ENCODE measurements around the gene ITIH1.

Gene ITIH1, protein sequence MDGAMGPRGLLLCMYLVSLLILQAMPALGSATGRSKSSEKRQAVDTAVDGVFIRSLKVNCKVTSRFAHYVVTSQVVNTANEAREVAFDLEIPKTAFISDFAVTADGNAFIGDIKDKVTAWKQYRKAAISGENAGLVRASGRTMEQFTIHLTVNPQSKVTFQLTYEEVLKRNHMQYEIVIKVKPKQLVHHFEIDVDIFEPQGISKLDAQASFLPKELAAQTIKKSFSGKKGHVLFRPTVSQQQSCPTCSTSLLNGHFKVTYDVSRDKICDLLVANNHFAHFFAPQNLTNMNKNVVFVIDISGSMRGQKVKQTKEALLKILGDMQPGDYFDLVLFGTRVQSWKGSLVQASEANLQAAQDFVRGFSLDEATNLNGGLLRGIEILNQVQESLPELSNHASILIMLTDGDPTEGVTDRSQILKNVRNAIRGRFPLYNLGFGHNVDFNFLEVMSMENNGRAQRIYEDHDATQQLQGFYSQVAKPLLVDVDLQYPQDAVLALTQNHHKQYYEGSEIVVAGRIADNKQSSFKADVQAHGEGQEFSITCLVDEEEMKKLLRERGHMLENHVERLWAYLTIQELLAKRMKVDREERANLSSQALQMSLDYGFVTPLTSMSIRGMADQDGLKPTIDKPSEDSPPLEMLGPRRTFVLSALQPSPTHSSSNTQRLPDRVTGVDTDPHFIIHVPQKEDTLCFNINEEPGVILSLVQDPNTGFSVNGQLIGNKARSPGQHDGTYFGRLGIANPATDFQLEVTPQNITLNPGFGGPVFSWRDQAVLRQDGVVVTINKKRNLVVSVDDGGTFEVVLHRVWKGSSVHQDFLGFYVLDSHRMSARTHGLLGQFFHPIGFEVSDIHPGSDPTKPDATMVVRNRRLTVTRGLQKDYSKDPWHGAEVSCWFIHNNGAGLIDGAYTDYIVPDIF

DNA sequence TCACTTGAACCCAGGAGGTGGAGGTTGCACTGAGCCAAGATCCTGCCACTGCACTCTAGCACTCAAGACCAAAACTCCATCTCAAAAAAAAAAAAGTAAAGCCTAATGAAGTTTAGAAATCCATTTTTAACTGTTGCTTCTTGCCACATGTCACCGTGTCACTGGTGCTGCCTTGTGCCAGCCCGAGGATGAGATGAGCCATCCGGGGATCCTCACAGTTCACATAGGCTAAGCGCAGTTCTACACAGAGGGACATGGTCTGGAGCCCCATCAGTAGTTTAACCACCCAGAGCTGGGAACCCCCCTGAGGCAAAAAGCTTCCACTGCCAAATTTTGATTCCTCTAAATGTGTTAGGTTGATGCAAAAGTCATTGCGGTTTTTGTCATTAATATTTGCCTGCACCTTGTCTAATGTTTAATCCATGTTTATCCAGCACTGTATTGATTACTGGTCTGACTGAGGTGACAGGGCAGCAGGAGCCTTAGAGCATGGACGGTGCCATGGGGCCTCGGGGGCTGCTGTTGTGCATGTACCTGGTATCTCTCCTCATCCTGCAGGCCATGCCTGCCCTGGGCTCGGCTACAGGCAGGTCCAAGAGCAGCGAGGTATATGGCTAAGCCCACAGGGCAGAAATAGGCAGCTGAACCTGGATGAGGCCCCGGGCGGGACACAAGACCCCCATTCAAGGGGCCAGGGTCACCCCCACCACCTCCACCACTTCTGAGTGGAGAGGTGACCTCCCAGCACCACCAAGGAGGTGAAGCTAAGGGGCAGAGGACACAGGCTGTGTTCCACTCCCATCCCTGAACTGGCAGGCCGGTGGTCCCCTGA lies at the start of gene ITIH1:
TSS of gene ITIH1 (plus strand) at position 473 of the 832 bp plus-strand sequence. CDS start at position 490, 17 bp downstream.
- in situ Hi-C loops (cut with MboI; ENCODE audit: low sequenced_read_pairs), result no loop called here

DNA sequence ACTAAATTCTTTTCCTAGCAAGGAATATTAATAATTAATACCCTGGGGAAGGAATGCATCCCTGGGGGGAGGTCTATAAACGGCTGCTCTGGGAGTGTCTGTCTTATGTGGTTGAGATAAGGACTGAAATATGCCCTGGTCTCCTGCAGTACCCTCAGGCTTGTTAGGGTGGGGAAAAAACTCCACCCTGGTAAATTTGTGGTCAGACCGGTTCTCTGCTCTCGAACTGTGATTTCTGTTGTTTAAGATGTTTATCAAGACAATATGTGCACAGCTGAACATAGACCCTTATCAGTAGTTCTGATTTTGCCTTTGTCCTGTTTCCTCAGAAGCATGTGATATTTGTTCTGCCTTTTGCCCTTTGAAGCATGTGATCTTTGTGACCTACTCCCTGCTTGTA lies 48.6 kb upstream of the ITIH1 start:
- in situ Hi-C loops (cut with MboI; ENCODE audit: low sequenced_read_pairs), result loop anchor here (25.0 kb wide), 1 partner anchor 334 kb away; no protein-coding TSS in a partner anchor

DNA sequence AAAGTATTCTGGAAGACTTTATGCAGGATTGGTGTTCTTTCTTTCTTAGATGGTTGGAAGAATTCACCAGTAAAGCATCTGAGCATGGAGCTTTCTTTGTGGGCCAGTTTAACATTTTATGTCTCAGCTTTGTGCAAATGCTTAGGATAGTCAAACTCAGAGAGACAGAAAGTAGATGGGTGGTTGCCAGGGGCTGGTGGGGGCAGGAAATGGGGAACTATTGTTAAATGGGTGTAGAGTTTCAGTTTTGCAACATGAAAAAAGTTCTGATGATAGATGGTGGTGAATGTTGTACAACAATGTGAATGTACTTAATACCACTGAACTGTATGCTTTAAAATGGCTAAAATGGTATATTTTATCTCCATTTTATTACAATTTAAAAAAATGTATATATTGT lies 46.7 kb upstream of the ITIH1 start:
- in situ Hi-C loops (cut with MboI; ENCODE audit: low sequenced_read_pairs), result loop anchor here (25.0 kb wide), 1 partner anchor 332 kb away; no protein-coding TSS in a partner anchor

GRCh38 chr3:52731590-52731989 lies 45.8 kb upstream of the ITIH1 start:
- in situ Hi-C loops (cut with MboI; ENCODE audit: low sequenced_read_pairs), result loop anchor here (25.0 kb wide), 1 partner anchor 331 kb away; no protein-coding TSS in a partner anchor

DNA sequence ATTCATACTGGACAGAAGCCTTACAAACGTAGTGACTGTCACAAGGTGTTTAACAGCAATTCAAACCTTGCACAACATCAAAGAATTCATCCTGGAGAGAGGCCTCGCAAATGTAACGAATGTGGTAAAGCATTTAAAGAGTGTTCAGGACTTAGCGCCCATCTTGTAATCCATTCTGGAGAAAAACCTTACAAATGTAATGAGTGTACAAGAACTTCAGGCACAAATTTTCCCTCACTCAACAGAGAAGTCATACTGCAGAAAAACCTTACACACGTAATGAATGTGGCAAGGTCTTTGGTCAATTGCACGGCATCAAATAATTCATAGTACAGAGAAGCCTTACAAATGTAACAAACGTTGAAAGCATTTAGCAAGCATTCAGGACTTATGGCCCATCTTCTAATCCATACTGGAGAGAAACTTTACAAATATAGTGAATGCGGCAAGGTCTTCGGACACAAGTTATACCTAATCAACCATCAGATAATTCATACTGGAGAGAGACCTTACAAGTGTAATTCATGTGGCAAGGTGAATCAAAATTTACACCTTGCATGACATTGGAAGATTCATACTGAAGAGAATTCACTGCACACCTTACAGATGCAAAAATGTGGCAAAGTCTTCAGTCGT lies 44.0 kb upstream of the ITIH1 start:
- in situ Hi-C loops (cut with MboI; ENCODE audit: low sequenced_read_pairs), result loop anchor here (25.0 kb wide), 1 partner anchor 329 kb away; no protein-coding TSS in a partner anchor

- in situ Hi-C loops (cut with MboI; ENCODE audit: low sequenced_read_pairs), result loop anchor here (25.0 kb wide), 1 partner anchor 323 kb away; no protein-coding TSS in a partner anchor
Observed at GRCh38 chr3:52739730-52740129, 37.7 kb upstream of the ITIH1 start.

DNA sequence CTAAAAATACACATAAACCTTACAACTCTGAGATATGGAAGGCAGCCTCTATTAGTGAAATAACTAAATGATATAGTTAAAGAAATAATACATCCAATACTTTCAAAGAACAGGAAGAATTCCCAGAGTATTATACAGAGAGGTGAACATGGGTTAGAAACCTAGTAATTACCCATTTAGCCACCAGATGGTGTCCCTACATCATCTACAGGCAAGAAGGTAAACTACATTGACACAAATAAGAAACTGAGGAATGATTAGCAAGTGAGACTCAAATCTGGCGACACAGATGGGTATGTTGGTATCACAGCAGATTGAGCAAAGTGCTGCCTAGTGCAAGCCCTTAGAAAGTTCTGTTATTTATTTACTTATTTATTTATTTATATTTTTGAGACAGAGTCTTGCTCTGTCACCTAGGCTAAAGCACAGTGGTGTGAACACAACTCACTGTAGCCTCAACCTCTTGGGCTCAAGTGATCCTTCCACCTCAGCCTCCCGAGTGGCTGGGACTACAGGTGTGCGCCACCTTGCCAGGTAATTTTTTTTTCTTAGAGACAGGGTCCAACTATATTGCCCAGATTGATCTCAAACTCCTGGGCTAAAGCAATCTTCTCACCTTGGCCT lies 34.9 kb upstream of the ITIH1 start:
- in situ Hi-C loops (cut with MboI; ENCODE audit: low sequenced_read_pairs), result loop anchor here (25.0 kb wide), 1 partner anchor 320 kb away; no protein-coding TSS in a partner anchor

DNA sequence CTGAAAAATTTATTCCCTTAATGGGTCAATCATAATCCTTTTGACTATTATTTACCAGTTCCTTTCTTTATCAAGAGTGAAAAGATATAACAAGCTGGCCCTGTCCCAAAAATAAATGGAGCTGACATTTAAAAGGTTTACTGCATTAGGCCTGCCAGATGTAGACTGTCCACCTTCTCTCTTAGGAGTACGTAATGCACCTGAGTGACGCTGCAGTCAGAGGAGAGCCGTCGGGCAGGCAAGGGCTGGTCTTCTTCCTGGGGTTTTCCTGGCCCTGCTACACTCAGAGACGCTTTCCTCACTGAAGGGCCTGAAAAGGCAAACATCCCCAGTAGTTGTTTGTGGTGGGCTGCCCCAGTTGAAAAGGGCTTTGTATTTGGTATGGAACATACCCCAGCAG lies 34.2 kb upstream of the ITIH1 start:
- in situ Hi-C loops (cut with MboI; ENCODE audit: low sequenced_read_pairs), result loop anchor here (25.0 kb wide), 1 partner anchor 319 kb away; no protein-coding TSS in a partner anchor

DNA sequence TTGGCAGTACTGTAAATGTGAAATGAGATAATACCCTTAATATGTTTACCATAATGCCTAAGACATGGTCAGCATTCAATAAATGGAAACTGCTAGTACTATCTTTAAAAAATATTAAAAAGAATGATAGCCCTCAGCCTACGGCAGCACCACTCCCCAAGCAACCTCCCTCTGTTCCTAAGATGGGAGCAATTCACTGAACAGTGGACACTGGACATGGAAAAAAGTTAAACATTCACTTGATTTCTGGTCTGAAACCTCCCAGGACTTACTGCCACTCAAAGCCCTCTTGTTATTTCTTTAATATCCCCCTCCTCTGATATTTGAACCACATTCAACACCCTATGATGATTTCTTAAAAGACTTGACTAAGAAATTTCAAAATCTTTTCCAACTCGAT lies 33.7 kb upstream of the ITIH1 start:
- in situ Hi-C loops (cut with MboI; ENCODE audit: low sequenced_read_pairs), result loop anchor here (25.0 kb wide), 1 partner anchor 319 kb away; no protein-coding TSS in a partner anchor

- in situ Hi-C loops (cut with MboI; ENCODE audit: low sequenced_read_pairs), result no loop called here
Observed at GRCh38 chr3:52752045-52752660, 25.2 kb upstream of the ITIH1 start.

DNA sequence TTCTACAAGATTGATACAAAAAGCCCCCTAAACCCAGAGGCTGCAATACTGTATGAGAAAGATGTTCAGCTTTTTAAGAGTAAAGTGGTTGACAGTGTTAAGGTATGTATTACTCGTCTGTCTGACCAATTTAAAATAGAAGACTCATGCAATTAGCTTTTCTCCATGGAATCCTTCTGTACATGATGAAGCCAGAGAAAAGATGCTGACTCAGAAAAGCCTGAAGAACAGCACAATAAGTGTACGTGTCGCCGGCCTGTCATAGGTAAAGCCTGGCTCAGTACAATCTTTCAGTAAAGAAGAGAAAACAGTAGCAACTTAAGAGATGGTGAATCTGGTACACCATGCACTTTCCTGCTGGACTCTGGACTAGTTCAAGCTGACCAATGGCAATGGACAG lies 23.0 kb upstream of the ITIH1 start:
- in situ Hi-C loops (cut with MboI; ENCODE audit: low sequenced_read_pairs), result no loop called here

DNA sequence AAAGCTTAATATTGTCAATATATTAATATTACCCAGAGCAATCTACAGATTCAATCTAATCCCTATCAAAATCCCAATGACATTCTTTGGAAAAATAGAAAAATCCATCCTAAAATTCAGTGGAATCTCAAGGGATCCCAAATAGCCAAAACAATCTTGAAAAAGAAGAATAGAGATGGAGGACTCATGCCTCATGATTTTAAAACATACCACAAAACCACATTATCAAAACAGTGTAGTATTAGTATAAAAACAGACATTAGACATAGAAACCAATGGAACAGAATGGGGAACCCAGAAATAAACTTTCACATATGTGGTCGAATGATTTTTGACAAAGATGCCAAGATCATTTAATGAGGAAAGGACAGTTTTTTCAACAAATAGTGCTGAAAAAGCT lies 21.3 kb upstream of the ITIH1 start:
- in situ Hi-C loops (cut with MboI; ENCODE audit: low sequenced_read_pairs), result no loop called here

DNA sequence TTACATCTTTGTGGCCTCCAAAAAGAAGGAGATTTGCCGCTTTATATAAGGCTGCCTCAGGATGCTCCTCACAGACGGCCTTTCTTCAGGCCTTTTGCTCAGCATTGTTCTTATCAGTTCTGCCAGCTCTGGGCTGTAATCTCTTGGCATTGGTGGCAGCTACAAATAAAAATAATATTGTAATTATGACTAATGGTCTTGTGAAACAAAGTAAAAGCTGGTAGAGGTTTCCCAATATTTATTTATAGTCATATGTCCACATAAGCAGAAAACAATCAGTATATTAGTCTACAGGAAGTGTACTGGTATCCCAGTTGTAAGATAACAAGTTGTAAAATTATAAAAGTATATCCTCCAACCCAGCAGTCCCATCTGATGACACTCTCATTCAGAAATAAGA lies 13.9 kb upstream of the ITIH1 start:
- in situ Hi-C loops (cut with MboI; ENCODE audit: low sequenced_read_pairs), result no loop called here

DNA sequence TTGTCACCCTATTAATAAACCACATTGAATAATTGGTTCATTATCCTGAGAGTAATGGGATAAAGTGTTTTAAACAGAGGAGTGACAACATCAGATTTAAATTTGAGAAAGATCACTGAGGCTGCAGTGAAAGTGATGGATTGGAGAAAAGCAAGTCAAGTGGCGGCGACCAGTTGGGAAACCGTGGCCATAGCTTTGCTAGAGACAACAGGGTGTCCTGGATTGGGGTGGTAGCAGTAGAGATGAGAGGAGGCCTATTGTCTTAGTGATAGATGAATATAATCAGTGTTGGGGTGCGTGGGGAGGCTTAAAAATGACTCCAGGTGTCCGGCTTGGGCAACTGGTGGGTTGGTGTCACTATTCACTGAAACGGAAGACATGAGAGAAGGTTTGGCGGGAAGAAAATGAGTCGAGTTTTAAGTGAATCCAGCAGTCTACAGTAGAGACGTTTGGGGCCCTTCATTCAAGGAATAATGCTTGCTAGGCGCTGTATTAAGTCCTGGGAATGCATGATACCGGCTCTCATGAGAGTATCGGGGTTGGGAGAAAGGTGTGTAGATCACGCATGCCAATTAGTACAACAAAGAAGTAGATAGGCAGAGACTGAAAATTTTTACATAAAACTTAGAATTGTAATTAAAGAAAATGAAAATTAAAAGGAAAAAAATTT lies 7.5 kb upstream of the ITIH1 start:
- in situ Hi-C loops (cut with MboI; ENCODE audit: low sequenced_read_pairs), result no loop called here

DNA sequence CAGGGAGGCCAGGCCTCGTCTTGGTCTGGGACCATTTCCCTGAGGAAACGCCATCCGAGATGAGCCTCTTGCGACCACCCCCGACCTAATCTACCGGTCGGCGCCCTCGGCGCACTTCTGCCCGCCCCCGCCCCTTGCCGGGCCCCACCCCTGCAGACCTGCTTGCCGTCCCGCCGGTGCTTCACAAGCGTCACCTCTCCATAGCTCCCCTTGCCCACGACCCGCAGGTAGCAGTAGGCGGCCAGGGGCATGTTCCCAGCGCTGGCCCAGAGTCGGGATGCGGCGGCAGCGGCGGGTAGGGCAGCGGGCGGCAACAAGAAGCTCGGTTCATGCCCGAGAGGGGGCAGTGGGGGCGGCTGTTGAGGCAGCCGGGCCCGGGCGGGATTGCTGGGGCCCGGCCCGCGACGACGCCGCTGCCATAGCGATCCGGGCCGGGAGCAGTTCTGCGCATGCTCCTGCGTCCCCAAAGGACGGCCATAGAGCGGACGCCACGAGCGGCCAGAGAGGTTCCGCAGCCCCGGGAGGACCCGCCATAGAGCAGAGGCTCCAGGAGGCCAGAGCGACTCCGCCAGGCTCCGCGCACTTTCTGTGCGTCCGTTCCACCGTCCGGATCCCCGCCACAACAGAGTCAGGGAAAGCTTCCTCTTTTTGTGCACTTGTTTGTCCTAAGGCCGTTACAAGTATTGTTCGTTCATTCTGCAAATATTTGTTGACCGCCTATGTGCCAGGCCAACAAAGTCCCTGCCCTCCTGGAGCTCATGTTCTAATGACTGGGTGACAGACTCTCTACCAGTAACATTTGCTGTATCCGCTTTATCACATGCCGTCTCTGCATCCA lies 6.7 kb upstream of the ITIH1 start, which contains the start of gene NEK4:
TSS of gene NEK4 (minus strand) at position 445 of the 838 bp plus-strand sequence. CDS start at position 251, 194 bp downstream.
- in situ Hi-C loops (cut with MboI; ENCODE audit: low sequenced_read_pairs), result no loop called here

GRCh38 chr3:52771334-52771681 lies 6.1 kb upstream of the ITIH1 start:
- in situ Hi-C loops (cut with MboI; ENCODE audit: low sequenced_read_pairs), result no loop called here

DNA sequence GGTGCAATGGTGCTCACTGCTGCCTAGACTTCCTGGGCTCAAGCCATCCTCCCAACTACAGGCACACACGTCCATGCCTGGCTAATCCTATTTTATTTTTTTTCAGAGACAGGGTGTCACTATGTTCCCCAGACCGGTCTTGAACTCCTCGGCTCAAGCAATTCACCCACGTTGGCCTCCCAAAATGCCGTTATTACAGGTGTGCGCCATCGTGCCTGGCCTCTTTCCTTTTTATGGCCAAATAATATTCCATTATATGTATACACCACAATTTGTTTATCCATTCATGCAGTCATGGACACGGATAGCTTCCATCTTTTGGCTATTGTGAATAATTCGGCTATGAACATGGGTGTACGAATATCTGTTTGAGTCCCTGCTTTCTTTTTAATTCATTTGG lies 5.7 kb upstream of the ITIH1 start:
- in situ Hi-C loops (cut with MboI; ENCODE audit: low sequenced_read_pairs), result no loop called here
